HG02885 (cell line): ENCODE results near the gene SPTBN2.
"Not testable (repeated sequence)": the region's sequence is repeated elsewhere in the genome, so short reads cannot be mapped to it uniquely, and the experiment has no call there.

Experiments
- ATAC-seq: cut with Tn5 transposase; IDR thresholded peaks from one replicate; pipeline ENCODE4 v1.9.1; 2021; ENCODE audit warnings: mild to moderate bottlenecking; ENCODE audit not compliant: unreplicated experiment, poor library complexity

The SPTBN2 gene

DNA sequence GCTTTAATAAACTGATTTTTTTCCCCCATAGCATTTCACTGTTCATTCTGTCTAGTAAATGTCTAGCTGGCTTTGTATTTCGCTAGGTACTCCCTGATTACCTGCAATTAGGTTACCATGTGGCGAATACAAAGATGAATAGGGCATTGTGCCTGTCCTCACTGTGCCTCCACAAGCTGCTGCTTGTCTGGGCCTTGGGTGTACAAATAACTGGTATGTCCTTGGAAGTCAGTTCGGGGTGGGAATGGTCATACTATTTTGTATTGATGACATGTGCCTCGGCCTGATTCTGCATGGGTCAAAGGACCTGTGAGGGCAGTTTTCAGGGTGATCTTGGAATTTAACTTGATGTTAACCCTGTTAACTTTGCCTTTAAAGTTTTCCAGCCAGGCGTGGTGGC, 79.1 kb downstream of the SPTBN2 start:
- no peak for ATAC-seq

DNA sequence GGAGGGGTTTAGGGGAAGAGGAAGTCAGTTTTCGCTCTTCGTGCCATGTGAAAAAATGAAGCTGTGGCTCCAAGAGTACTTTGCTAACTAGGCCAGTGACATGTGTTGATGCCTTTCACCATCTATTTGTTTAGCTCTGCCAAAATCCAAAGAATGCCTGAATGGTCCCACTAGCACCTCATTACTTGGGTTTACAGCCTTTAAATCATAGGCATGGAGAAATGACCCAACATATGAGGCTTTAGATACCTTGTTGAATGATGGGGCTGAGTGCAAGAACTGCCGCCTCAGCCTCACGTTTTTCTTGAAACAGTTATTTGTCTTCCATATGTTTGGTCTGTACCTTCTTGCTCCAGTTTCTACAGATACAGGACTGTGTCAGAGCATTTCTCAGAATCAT, 82.2 kb downstream of the SPTBN2 start:
- ATAC-seq = no peak

- no peak for ATAC-seq
Measured at GRCh38 chr11:66643745-66644437, 85.1 kb downstream of the SPTBN2 start.

- ATAC-seq = no peak
Measured at GRCh38 chr11:66641834-66642233, 87.2 kb downstream of the SPTBN2 start.

GRCh38 chr11:66639814-66640340, 89.1 kb downstream of the SPTBN2 start:
- not testable (repeated sequence) for ATAC-seq

- no peak for ATAC-seq
Measured at GRCh38 chr11:66639066-66639813, 89.8 kb downstream of the SPTBN2 start.

- ATAC-seq = peak; percentile 94
Measured at GRCh38 chr11:66638177-66639065, 90.6 kb downstream of the SPTBN2 start, which contains the start of gene RBM4. TSS of gene RBM4 (plus strand) at chr11:66638703. CDS start at chr11:66639712, 1,009 bp downstream.

DNA sequence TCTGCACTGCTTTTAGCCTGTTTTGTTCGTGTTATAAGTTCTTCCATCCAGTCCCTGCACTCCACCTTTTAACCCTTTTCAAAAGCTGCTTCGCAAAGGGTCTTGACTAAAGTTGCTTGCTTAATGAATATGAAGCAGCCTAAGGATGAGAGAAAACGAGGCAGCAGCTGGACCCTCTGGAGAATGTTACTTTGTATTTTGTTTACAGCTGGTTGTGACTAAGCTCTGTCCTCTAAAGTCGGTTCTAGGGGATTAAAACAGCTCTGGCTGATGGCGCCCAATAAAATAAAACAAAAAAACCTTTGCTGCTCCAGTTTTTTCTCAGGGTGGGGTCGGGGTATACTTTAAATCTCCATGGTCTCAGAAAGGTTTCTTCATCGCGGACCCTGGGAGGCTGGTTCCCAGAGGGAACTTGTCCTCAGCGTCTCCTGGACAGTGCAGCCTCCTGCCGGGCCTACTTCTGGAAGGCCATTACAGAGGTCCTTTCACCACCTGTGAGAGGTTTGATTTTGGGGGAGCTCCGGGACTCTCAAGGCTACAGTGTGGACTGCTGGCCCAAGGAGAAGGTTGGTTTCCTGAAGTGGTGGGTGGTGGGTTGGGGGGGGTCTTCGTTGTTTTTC, 91.3 kb downstream of the SPTBN2 start:
- ATAC-seq = no peak

- no peak for ATAC-seq
Measured at GRCh38 chr11:66636411-66636810, 92.6 kb downstream of the SPTBN2 start.
